Breast epithelium (tissue), 4 donors: Measurements from ENCODE around the gene MOV10. TPM values are rescaled to one million over a fixed set of nuclear protein-coding genes. Genes with fewer than 3 reads are reported as not detected.

Experiments
- DNase-seq, 2 donors: peaks; one replicate each; pipeline ENCODE4 v3.0.0-alpha.2; 2019; ENCODE audit warnings: low spot score in 2 of 2
- H3K27ac ChIP-seq, 2 donors: fragments of 200-600 bp; sonication (generic) in 1 of 2; one replicate each; pipeline ENCODE4 v1.5.1; 2016 to 2019; ENCODE audit warnings: mild to moderate bottlenecking in 1 of 2
- H3K27me3 ChIP-seq, 2 donors: fragments of 200-600 bp; sonication (generic) in 1 of 2; one replicate each; pipeline versions ENCODE4 v1.5.1 to v1.6.0; 2017 to 2019; ENCODE audit warnings: control low read depth in 1 of 2, mild to moderate bottlenecking in 1 of 2
- H3K36me3 ChIP-seq: fragments of 200-600 bp; one replicate; pipeline ENCODE4 v1.5.1; 2019
- H3K4me1 ChIP-seq, 2 donors: fragments of 200-600 bp; sonication (generic); one replicate each; pipeline ENCODE4 v1.5.1; 2016 to 2019; ENCODE audit warnings: control low read depth in 1 of 2
- H3K4me3 ChIP-seq, 3 donors: fragments of 200-600 bp; sonication (generic); 1 replicate in 2 of 3; 2 replicates in 1 of 3; pipeline ENCODE4 v1.5.1; 2016 to 2019; ENCODE audit warnings: mild to moderate bottlenecking in 3 of 3, moderate library complexity in 2 of 3
- H3K9me3 ChIP-seq, 2 donors: fragments of 200-600 bp; sonication (generic) in 1 of 2; one replicate each; pipeline ENCODE4 v1.5.1; 2016 to 2019; ENCODE audit warnings: control low read depth in 1 of 2
- POLR2A ChIP-seq: fragments of 450-650 bp; IDR thresholded peaks from one replicate; pipeline ENCODE4 v1.6.1; 2016; ENCODE audit warnings: antibody characterized with exemption, mild to moderate bottlenecking, moderate library complexity
- POLR2AphosphoS5 ChIP-seq, 3 donors: sonication (generic); formaldehyde crosslinking; IDR thresholded peaks; one replicate each; pipeline ENCODE4 v1.6.1; 2017; ENCODE audit warnings: antibody characterized with exemption in 3 of 3
- intact Hi-C: fragments of 100-400 bp; cut with DNase I; formaldehyde crosslinking; loops from one replicate; pipeline ENCODE4 v1.15.1; 2023; ENCODE audit warnings: low total_unique reads
- total RNA-seq, 3 donors: library from RNA; depleted of rRNA; stranded (reverse); fragments of >200 nt; gene quantifications; one replicate each; pipeline ENCODE4 v1.1.0, GENCODE V29; 2016
- TF ChIP-seq, protein P1 (sequence below), 3 donors: fragments of 450-650 bp; IDR thresholded peaks; one replicate each; pipeline ENCODE4 v1.5.1; 2016 to 2017; ENCODE audit warnings: antibody characterized with exemption in 3 of 3, mild to moderate bottlenecking in 3 of 3, moderate library complexity in 3 of 3

MOV10 gene
- total RNA-seq, 3 donors from 2014 or later = 14.7 to 52.2 (median 42.6) TPM

GRCh38 chr1:112712191-112712590, 37.7 kb downstream of the MOV10 start:
- no peaks in the 10 kb centered on the region for H3K9me3 ChIP-seq
- TF ChIP-seq POLR2A (no peak), POLR2AphosphoS5 (IDR thresholded peaks at IDR 0.05) (no peak)
- TF ChIP-seq, protein P1, sequence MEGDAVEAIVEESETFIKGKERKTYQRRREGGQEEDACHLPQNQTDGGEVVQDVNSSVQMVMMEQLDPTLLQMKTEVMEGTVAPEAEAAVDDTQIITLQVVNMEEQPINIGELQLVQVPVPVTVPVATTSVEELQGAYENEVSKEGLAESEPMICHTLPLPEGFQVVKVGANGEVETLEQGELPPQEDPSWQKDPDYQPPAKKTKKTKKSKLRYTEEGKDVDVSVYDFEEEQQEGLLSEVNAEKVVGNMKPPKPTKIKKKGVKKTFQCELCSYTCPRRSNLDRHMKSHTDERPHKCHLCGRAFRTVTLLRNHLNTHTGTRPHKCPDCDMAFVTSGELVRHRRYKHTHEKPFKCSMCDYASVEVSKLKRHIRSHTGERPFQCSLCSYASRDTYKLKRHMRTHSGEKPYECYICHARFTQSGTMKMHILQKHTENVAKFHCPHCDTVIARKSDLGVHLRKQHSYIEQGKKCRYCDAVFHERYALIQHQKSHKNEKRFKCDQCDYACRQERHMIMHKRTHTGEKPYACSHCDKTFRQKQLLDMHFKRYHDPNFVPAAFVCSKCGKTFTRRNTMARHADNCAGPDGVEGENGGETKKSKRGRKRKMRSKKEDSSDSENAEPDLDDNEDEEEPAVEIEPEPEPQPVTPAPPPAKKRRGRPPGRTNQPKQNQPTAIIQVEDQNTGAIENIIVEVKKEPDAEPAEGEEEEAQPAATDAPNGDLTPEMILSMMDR (IDR thresholded peaks at IDR 0.05) = no peak
- DNase-seq = no peak
- H3K4me1 ChIP-seq = no peaks in the 10 kb centered on the region
- no peaks in the 10 kb centered on the region for H3K27me3 ChIP-seq
- H3K36me3 ChIP-seq = no peaks in the 10 kb centered on the region
- no peak overlapping the region for H3K27ac ChIP-seq
- intact Hi-C loops = no loop called here
- H3K4me3 ChIP-seq = no peak overlapping the region

GRCh38 chr1:112712701-112713128, 38.3 kb downstream of the MOV10 start:
- Histone ChIP-seq H3K4me3 (no peak overlapping the region), H3K27ac (no peak overlapping the region), H3K27me3 (no peaks in the 10 kb centered on the region), H3K4me1 (no peaks in the 10 kb centered on the region), H3K9me3 (no peaks in the 10 kb centered on the region), H3K36me3 (no peaks in the 10 kb centered on the region)
- no peak for DNase-seq
- intact Hi-C loops = no loop called here
- TF ChIP-seq POLR2AphosphoS5 (IDR thresholded peaks at IDR 0.05) (no peak), POLR2A (no peak)
- TF ChIP-seq, protein P1 (IDR thresholded peaks at IDR 0.05) = no peak

DNA sequence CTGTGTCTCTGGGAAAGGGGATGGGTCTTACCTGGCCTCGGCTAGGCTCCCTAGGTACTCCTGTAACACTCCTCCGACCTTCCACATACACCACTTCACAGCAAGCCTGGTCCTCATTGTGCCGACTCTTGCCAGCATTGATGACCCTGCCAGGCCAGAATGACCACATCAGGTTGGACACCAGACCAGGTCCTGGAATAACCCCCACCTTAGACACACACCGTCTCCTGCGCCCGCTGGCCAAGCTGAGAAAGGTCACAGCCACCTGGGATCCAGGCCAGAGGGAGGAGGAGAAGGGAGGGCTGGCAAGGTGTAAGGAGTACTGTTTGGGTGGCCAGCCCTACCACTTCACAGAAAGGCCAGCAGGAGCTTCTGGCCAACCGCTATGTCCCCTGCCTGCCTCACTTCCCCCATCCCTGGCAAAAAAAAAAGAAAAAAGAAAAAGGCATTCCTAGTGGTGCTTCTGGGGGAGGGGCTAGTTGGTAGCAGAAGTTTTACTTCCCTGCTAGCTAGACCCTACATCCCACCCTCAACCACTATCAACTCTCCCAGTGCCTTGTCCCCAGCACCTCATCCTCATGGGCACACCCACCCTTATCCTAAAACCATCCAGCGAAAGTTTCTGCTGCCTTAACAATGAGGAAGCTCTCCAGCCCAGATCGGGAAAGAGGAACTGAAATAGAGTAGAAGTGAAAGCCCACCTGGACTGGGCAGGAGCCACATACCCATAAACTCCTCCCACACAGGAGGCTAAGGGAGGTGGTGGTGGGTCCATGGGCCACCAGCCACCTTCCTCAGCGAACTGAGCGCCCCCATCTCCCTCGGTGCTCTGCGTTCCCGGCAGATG, 39.2 kb downstream of the MOV10 start:
- intact Hi-C loops = no loop called here
- Histone ChIP-seq H3K9me3 (no peaks in the 10 kb centered on the region), H3K4me3 (peak overlapping the region; percentile 49 to 89 (median 74)), H3K27me3 (no peaks in the 10 kb centered on the region), H3K27ac (peak overlapping the region; percentile 36 to 78), H3K36me3 (no peaks in the 10 kb centered on the region), H3K4me1 (no peaks in the 10 kb centered on the region)
- peak in 1 of 2 donors; percentile 63 for DNase-seq
- TF ChIP-seq POLR2AphosphoS5 (IDR thresholded peaks at IDR 0.05) (no peak), POLR2A (no peak)
- TF ChIP-seq, protein P1 (IDR thresholded peaks at IDR 0.05) = peak in 1 of 3 donors; percentile 9

DNA sequence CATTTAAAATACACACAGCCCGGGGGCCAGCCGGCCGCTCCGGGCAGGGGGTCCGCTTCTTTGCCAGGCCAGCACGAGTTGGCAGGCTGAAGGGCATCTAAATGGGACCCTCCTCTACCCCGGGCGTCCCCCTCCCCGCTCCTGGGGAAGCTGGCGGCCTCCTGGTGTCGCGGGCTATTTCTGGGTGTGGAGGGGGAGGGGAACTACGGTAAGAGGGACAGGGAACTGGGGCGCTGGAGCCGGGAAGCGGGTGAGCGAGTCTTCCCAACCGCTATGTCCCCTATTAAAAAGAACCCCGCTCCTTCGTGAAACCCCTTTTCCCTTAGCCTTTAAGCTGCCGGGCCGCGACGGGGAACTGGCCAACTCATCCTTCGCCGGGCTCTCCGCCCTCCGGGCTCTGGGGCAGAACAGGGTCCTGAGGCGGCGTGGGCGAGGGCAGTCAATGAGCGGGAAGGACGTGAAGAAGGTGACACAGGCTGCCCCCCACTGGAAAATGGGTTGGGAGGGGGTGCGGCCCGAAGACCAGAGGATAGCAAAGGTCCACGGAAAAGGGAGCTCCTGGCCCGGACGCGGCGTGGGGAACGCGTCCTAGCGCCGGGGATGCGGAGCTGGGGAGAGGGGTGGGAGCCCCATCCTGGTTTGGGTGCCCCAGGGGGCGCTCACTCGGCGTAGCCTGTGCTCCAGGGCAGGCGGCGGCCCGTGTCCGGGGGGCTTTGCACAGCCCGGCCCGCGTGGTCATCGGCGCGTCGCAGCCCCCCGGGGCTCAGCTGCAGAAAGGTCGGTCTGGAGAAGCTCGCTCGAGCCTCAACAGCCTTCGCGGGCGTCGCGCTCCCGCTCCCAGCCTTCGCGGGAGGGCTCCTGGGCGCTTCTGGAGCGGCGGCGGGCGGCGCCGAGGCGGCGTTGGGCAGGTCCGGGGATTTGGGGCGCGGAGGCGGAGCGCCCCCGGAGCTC, 40.1 kb downstream of the MOV10 start:
- Histone ChIP-seq H3K36me3 (no peaks in the 10 kb centered on the region), H3K27me3 (no peaks in the 10 kb centered on the region), H3K4me3 (peak overlapping the region; percentile 49 to 89 (median 74)), H3K9me3 (no peaks in the 10 kb centered on the region), H3K4me1 (no peaks in the 10 kb centered on the region), H3K27ac (peak overlapping the region; percentile 64 to 78)
- intact Hi-C loops = loop anchor here (5.0 kb wide), 1 partner anchor 93 kb away; no protein-coding TSS in a partner anchor
- DNase-seq = no peak
- no peak for TF ChIP-seq POLR2A
- TF ChIP-seq, protein P1 (IDR thresholded peaks at IDR 0.05) = no peak
